Activated CD8-positive, alpha-beta T cell treated with anti-CD3 and anti-CD28 coated beads for 36 hours (primary cell): ENCODE results near the gene PODXL2. TPM values are rescaled to one million over a fixed set of nuclear protein-coding genes. Genes with fewer than 3 reads are reported as not detected.
A peak's percentile ranks its signal among the peaks of the same experiment; 100 is the strongest.

Experiments used
- ATAC-seq: fragments of 200-7000 bp; cut with Tn5 transposase; one replicate; pipeline ENCODE4 v1.10.0; 2021; ENCODE audit warnings: mild to moderate bottlenecking, moderate library complexity
- CTCF ChIA-PET: fragments of 350-600 bp; sonication (Branson Sonifier 250); formaldehyde crosslinking; loops from one replicate; lab custom pipeline; 2021; ENCODE audit warnings: antibody characterized with exemption; lab: Charles Lee
- POLR2A ChIA-PET: fragments of 350-600 bp; sonication (Branson Sonifier 250); formaldehyde crosslinking; loops from one replicate; lab custom pipeline; 2021; ENCODE audit warnings: antibody characterized with exemption; lab: Charles Lee
- DNase-seq: peaks from one replicate; pipeline ENCODE4 v3.0.0-alpha.2; 2020
- H3K27ac Mint-ChIP-seq: one replicate; pipeline ENCODE4 v1.8.0; 2021; ENCODE audit warnings: mild to moderate bottlenecking, mixed read lengths
- H3K27me3 Mint-ChIP-seq: one replicate; pipeline ENCODE4 v1.8.0; 2021; ENCODE audit warnings: mixed read lengths
- H3K36me3 Mint-ChIP-seq: one replicate; pipeline ENCODE4 v1.8.0; 2021; ENCODE audit warnings: low read depth, mixed read lengths
- H3K4me1 Mint-ChIP-seq: one replicate; pipeline ENCODE4 v1.8.0; 2021; ENCODE audit warnings: low read depth, mixed read lengths
- H3K4me3 Mint-ChIP-seq: one replicate; pipeline ENCODE4 v1.8.0; 2021; ENCODE audit warnings: mild to moderate bottlenecking, moderate library complexity, mixed read lengths
- H3K9me3 Mint-ChIP-seq: one replicate; pipeline ENCODE4 v1.8.0; 2021; ENCODE audit warnings: mixed read lengths
- CTCF ChIP-seq: fragments of 200-600 bp; IDR thresholded peaks from one replicate; pipeline ENCODE4 v1.8.0; 2022; ENCODE audit warnings: antibody characterized with exemption, mild to moderate bottlenecking
- intact Hi-C: fragments of 100-400 bp; cut with micrococcal nuclease; formaldehyde crosslinking; loops from one replicate; pipeline ENCODE4 v1.10.0; 2022
- total RNA-seq, 2 experiments: library from RNA; stranded (reverse); gene quantifications; one replicate each; pipeline ENCODE4 v1.2.3, GENCODE V29; 2021

PODXL2 gene
- total RNA-seq, 2 experiments from 2014 or later = 1.1 to 1.3 TPM

DNA sequence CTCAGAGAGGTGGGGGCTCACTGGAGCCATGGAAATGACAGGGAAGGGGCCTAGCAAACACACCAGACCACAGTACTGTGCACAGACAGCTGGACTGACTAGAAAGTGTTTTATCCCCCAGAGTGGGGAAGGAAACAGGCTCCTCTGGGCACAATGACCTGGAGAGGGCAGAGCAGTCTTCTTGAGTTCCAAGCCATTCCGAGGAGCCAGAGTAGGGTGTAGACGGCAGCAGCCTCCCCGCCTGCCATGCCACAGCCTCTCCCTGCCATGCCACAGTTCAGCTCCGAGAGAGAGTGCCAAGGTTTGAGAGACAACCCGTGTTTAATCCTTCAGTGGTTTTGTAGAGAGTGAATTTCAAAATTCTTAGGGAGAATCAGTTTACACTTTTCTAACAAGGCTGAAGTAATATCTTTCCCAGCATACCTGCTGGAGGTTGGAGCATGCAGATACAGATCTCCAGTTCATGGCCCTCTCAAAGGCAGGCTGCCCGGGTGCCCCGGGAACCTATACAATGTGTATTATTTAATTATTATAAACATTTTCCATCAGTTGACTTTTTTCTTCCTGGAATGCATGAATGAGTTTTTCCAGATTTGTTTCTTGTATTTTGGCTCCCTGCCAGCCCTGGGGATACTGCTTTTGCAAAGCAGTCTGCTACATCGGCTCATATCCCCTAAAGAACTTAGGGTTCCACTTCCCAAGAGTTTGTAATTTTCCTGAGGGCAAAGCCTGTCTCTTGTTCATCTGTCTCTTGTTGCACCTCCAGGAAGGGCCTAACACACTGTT, 3.2 kb downstream of the PODXL2 start:
- CTCF ChIA-PET = interaction anchor here (1.3 to 2.9 kb wide), 2 partner anchors 57 to 62 kb away, joined by 3 to 13 read pairs; no protein-coding TSS in a partner anchor
- DNase-seq (no peak), ATAC-seq (no peak)
- H3K4me3 Mint-ChIP-seq = no peak overlapping the region
- no peak for TF ChIP-seq CTCF
- H3K27ac Mint-ChIP-seq = no peak overlapping the region
- H3K36me3 Mint-ChIP-seq = peaks cover 2% of the 10 kb centered on the region
- peaks cover 32% of the 10 kb centered on the region for H3K27me3 Mint-ChIP-seq
- POLR2A ChIA-PET = interaction anchor here (0.8 to 1.5 kb wide), 3 partner anchors 12 to 34 kb away, joined by 3 to 5 read pairs (median 3); no protein-coding TSS in a partner anchor
- H3K4me1 Mint-ChIP-seq = peaks cover 15% of the 10 kb centered on the region
- peaks cover 1% of the 10 kb centered on the region for H3K9me3 Mint-ChIP-seq
- intact Hi-C loops = no loop called here

GRCh38 chr3:127634653-127635052, 5.7 kb downstream of the PODXL2 start:
- intact Hi-C loops = no loop called here

GRCh38 chr3:127637546-127637945, 8.6 kb downstream of the PODXL2 start:
- intact Hi-C loops = no loop called here
- ChIA-PET CTCF (interaction anchor here (2.3 to 3.0 kb wide), 2 partner anchors 14 to 62 kb away, joined by 9 read pairs; no protein-coding TSS in a partner anchor), POLR2A (interaction anchor here (0.9 to 2.5 kb wide), 3 partner anchors 14 to 39 kb away, joined by 3 to 10 read pairs (median 5); partner anchors contain the start of gene MCM2)
- DNase-seq (peak; percentile 60), ATAC-seq (peak; percentile 97)
- no peak overlapping the region for H3K27ac Mint-ChIP-seq
- H3K4me1 Mint-ChIP-seq = peaks cover 8% of the 10 kb centered on the region
- no peaks in the 10 kb centered on the region for H3K9me3 Mint-ChIP-seq
- no peak overlapping the region for H3K4me3 Mint-ChIP-seq
- H3K27me3 Mint-ChIP-seq = peaks cover 5% of the 10 kb centered on the region
- no peak for TF ChIP-seq CTCF
- no peaks in the 10 kb centered on the region for H3K36me3 Mint-ChIP-seq

More at GRCh38 chr3:127634653-127635052, 5.7 kb downstream of the PODXL2 start:
- CTCF ChIA-PET = interaction anchor here (1.0 to 3.0 kb wide), 2 partner anchors 17 to 59 kb away, joined by 3 to 9 read pairs; no protein-coding TSS in a partner anchor
- H3K9me3 Mint-ChIP-seq = no peaks in the 10 kb centered on the region
- H3K36me3 Mint-ChIP-seq = no peaks in the 10 kb centered on the region
- no peak for DNase-seq
- H3K4me1 Mint-ChIP-seq = peaks cover 15% of the 10 kb centered on the region
- H3K4me3 Mint-ChIP-seq = no peak overlapping the region
- H3K27me3 Mint-ChIP-seq = peaks cover 17% of the 10 kb centered on the region
- no peak for TF ChIP-seq CTCF
- no peak overlapping the region for H3K27ac Mint-ChIP-seq
- no peak for ATAC-seq
- POLR2A ChIA-PET = interaction anchor here (2.1 kb wide), 1 partner anchor 32 kb away, joined by 4 read pairs; no protein-coding TSS in a partner anchor

- Mint-ChIP-seq H3K27me3 (peaks cover 5% of the 10 kb centered on the region), H3K27ac (no peak overlapping the region), H3K9me3 (no peaks in the 10 kb centered on the region), H3K4me1 (peaks cover 8% of the 10 kb centered on the region), H3K36me3 (no peaks in the 10 kb centered on the region), H3K4me3 (no peak overlapping the region)
- TF ChIP-seq CTCF = no peak
- ChIA-PET CTCF (interaction anchor here (0.6 to 2.3 kb wide), 2 partner anchors 41 to 63 kb away, joined by 3 to 9 read pairs; no protein-coding TSS in a partner anchor), POLR2A (interaction anchor here (0.9 to 2.5 kb wide), 2 partner anchors 14 to 40 kb away, joined by 3 to 10 read pairs; partner anchors contain the start of gene MCM2)
- DNase-seq (no peak), ATAC-seq (no peak)
- intact Hi-C loops = no loop called here
Observed at GRCh38 chr3:127637971-127638370, 9.0 kb downstream of the PODXL2 start.
